Epithelial cell of esophagus (primary cell): ENCODE results near the gene RNF187.

Experiments
- DNase-seq: peaks from one replicate; pipeline ENCODE4 v3.0.0; 2010; ENCODE audit warnings: low read depth
- H3K4me3 ChIP-seq: 2 replicates; pipeline ENCODE4 v1.5.1; 2011; ENCODE audit warnings: mild to moderate bottlenecking, low read length, control low read depth
- CTCF ChIP-seq: IDR thresholded peaks from 2 replicates; pipeline ENCODE4 v1.5.1; 2011; ENCODE audit warnings: low read depth, mild to moderate bottlenecking, low read length, control low read depth, inconsistent platforms; ENCODE audit not compliant: insufficient read depth; ENCODE audit errors: missing control alignments

RNF187 gene

GRCh38 chr1:228488125-228488817 lies 1.1 kb downstream of the RNF187 start:
- H3K4me3 ChIP-seq: peak overlapping the region; percentile 81
- no peak for TF ChIP-seq CTCF
- no peak for DNase-seq

GRCh38 chr1:228488818-228489674 lies 1.9 kb downstream of the RNF187 start:
- TF ChIP-seq CTCF: no peak
- peak overlapping the region; percentile 81 for H3K4me3 ChIP-seq
- DNase-seq: no peak

- no peak for DNase-seq
- no peak overlapping the region for H3K4me3 ChIP-seq
- no peak for TF ChIP-seq CTCF
Observed at GRCh38 chr1:228490120-228491078, 3.2 kb downstream of the RNF187 start.

GRCh38 chr1:228493141-228494043 lies 6.2 kb downstream of the RNF187 start:
- TF ChIP-seq CTCF: no peak
- no peak for DNase-seq
- no peak overlapping the region for H3K4me3 ChIP-seq

- no peak for TF ChIP-seq CTCF
- no peak overlapping the region for H3K4me3 ChIP-seq
- DNase-seq: no peak
Observed at GRCh38 chr1:228494044-228494353, 6.8 kb downstream of the RNF187 start.

GRCh38 chr1:228494391-228494790 lies 7.2 kb downstream of the RNF187 start:
- H3K4me3 ChIP-seq: no peak overlapping the region
- no peak for DNase-seq
- no peak for TF ChIP-seq CTCF
